Measurements from ENCODE around the gene PLBD2.

Gene PLBD2

GRCh38 chr12:113332688-113333417, 25.5 kb upstream of the PLBD2 start:
- Histone ChIP-seq H3K9me2 (replicated peaks; ENCODE audit: insufficient read depth, low read length) (no peaks in the 10 kb centered on the region), H3F3A (ENCODE audit: insufficient read depth) (no peaks in the 10 kb centered on the region), H3K27ac (ENCODE audit: low read depth, low read length) (no peak overlapping the region), H2AFZ (ENCODE audit: low read depth, low read length, severe bottlenecking) (no peak overlapping the region), H4K20me1 (ENCODE audit: low read depth, low read length) (no peaks in the 10 kb centered on the region), H3K4me2 (ENCODE audit: low read depth, low read length, poor library complexity, severe bottlenecking) (no peak overlapping the region), H3K9me3 (ENCODE audit: insufficient read depth, low read length) (no peaks in the 10 kb centered on the region), H3K36me3 (ENCODE audit: low read length) (no peaks in the 10 kb centered on the region), H3K4me3 (ENCODE audit: insufficient read depth, low read length, poor library complexity, severe bottlenecking) (no peak overlapping the region), H3K79me2 (ENCODE audit: insufficient read depth, low read length) (no peaks in the 10 kb centered on the region), H3K9ac (ENCODE audit: low read length) (no peak overlapping the region), H3K27me3 (ENCODE audit: low read length) (no peaks in the 10 kb centered on the region)
- TF ChIP-seq, protein P1, sequence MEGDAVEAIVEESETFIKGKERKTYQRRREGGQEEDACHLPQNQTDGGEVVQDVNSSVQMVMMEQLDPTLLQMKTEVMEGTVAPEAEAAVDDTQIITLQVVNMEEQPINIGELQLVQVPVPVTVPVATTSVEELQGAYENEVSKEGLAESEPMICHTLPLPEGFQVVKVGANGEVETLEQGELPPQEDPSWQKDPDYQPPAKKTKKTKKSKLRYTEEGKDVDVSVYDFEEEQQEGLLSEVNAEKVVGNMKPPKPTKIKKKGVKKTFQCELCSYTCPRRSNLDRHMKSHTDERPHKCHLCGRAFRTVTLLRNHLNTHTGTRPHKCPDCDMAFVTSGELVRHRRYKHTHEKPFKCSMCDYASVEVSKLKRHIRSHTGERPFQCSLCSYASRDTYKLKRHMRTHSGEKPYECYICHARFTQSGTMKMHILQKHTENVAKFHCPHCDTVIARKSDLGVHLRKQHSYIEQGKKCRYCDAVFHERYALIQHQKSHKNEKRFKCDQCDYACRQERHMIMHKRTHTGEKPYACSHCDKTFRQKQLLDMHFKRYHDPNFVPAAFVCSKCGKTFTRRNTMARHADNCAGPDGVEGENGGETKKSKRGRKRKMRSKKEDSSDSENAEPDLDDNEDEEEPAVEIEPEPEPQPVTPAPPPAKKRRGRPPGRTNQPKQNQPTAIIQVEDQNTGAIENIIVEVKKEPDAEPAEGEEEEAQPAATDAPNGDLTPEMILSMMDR (IDR thresholded peaks at IDR 0.05; ENCODE audit: insufficient read depth, low read length, poor library complexity, severe bottlenecking): no peak
- no peak for TF ChIP-seq EZH2phosphoT487 (conservative IDR thresholded peaks at IDR 0.05; ENCODE audit: low read length)

DNA sequence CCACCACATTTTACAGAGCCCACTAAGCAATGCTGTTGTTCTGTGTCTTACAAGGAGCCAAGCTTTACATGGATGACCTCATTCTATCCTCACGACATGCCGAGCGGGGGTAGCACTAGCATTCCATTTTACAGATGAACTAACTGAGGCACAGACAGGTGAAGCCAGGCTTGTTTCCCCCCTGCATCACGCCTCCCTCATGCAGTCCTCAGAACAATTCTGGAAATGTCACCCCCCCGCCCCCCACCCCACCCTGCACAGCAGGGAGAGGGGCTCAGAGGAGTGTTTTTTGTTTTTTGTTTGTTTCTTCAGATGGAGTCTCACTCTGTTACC, 25.0 kb upstream of the PLBD2 start:
- no peaks in the 10 kb centered on the region for H3F3A ChIP-seq (ENCODE audit: insufficient read depth)
- no peak overlapping the region for H3K27ac ChIP-seq (ENCODE audit: low read depth, low read length)
- H3K9me3 ChIP-seq (ENCODE audit: insufficient read depth, low read length): no peaks in the 10 kb centered on the region
- no peaks in the 10 kb centered on the region for H3K36me3 ChIP-seq (ENCODE audit: low read length)
- H3K9ac ChIP-seq (ENCODE audit: low read length): no peak overlapping the region
- H3K4me2 ChIP-seq (ENCODE audit: low read depth, low read length, poor library complexity, severe bottlenecking): peak overlapping the region; percentile 74
- no peaks in the 10 kb centered on the region for H4K20me1 ChIP-seq (ENCODE audit: low read depth, low read length)
- TF ChIP-seq EZH2phosphoT487 (conservative IDR thresholded peaks at IDR 0.05; ENCODE audit: low read length): no peak
- TF ChIP-seq, protein P1 (IDR thresholded peaks at IDR 0.05; ENCODE audit: insufficient read depth, low read length, poor library complexity, severe bottlenecking): no peak
- H2AFZ ChIP-seq (ENCODE audit: low read depth, low read length, severe bottlenecking): no peak overlapping the region
- no peaks in the 10 kb centered on the region for H3K79me2 ChIP-seq (ENCODE audit: insufficient read depth, low read length)
- no peaks in the 10 kb centered on the region for H3K9me2 ChIP-seq (replicated peaks; ENCODE audit: insufficient read depth, low read length)
- no peak overlapping the region for H3K4me3 ChIP-seq (ENCODE audit: insufficient read depth, low read length, poor library complexity, severe bottlenecking)
- H3K27me3 ChIP-seq (ENCODE audit: low read length): no peaks in the 10 kb centered on the region

DNA sequence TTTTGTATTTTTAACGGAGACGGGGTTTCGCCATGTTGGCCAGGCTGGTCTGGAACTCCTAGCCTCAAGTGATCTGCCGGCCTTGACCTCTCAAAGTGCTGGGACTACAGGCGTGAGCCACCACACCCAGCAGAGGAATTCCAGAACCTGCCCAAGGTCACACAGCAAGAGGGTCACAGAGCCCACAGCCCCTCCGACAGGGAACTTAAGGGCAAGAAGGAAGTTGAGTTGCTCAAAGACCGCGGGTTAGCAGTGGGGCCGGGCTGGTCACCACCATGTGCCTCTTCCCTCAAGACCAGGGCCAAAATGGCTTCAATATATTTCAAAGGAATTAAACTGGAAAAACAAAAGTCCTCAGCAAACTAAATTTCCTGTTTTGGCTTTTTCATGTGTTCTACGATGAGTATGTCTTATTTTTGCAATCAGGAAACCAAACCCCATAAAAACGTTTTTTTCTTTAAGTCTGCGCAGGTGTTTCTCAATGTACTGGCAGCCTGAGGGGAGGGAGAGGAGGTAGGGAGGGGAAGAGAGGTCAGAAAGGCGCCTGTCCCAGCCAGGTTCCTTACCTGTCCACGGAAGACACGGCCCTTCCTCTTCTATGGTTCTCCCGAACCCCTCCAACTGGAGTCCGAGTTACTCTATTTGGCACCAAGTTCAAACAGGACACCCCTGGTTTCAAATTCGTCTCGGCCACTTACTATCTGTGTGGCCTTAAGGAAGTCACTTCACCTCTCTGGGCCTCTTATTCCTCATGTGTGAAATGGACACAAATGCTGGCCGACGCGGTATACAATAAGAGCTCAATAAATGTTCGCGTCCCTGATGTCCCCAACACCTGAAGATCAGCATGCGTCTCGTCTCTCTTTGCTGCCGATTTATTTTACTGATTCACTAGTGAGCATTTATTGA, 24.3 kb upstream of the PLBD2 start:
- no peaks in the 10 kb centered on the region for H3K36me3 ChIP-seq (ENCODE audit: low read length)
- no peaks in the 10 kb centered on the region for H3K9me3 ChIP-seq (ENCODE audit: insufficient read depth, low read length)
- peak overlapping the region; percentile 74 for H3K4me2 ChIP-seq (ENCODE audit: low read depth, low read length, poor library complexity, severe bottlenecking)
- peak overlapping the region; percentile 95 for H3K4me3 ChIP-seq (ENCODE audit: insufficient read depth, low read length, poor library complexity, severe bottlenecking)
- no peaks in the 10 kb centered on the region for H3K9me2 ChIP-seq (replicated peaks; ENCODE audit: insufficient read depth, low read length)
- H3K9ac ChIP-seq (ENCODE audit: low read length): peak overlapping the region; percentile 69
- no peaks in the 10 kb centered on the region for H3K27me3 ChIP-seq (ENCODE audit: low read length)
- H2AFZ ChIP-seq (ENCODE audit: low read depth, low read length, severe bottlenecking): peak overlapping the region; percentile 71
- H3K27ac ChIP-seq (ENCODE audit: low read depth, low read length): peak overlapping the region; percentile 6; the same call in 1 of the 2 replicates
- no peak for TF ChIP-seq EZH2phosphoT487 (conservative IDR thresholded peaks at IDR 0.05; ENCODE audit: low read length)
- TF ChIP-seq, protein P1 (IDR thresholded peaks at IDR 0.05; ENCODE audit: insufficient read depth, low read length, poor library complexity, severe bottlenecking): no peak
- no peaks in the 10 kb centered on the region for H3K79me2 ChIP-seq (ENCODE audit: insufficient read depth, low read length)
- H3F3A ChIP-seq (ENCODE audit: insufficient read depth): no peaks in the 10 kb centered on the region
- H4K20me1 ChIP-seq (ENCODE audit: low read depth, low read length): no peaks in the 10 kb centered on the region
